Peyer's patch (tissue), 4 donors: Measurements from ENCODE around the gene DEFB114.

ENCODE experiments used
- POLR2A ChIP-seq, 2 donors: fragments of 450-650 bp; IDR thresholded peaks; one replicate each; pipeline ENCODE4 v1.5.1; 2017; ENCODE audit warnings: antibody characterized with exemption in 2 of 2, mild to moderate bottlenecking in 2 of 2, moderate library complexity in 2 of 2
- TF ChIP-seq, protein P1 (sequence below), 6 experiments: fragments of 450-650 bp in 4 of 6; fragments of 200-600 bp in 2 of 6; sonication (generic) in 1 of 6; IDR thresholded peaks; one replicate each; pipeline ENCODE4 v1.5.1; 2017 to 2019; ENCODE audit warnings: antibody characterized with exemption in 6 of 6, mild to moderate bottlenecking in 3 of 6, moderate library complexity in 1 of 6

GRCh38 chr6:49950415-49950751, 13.6 kb downstream of the DEFB114 start:
- TF ChIP-seq, protein P1, sequence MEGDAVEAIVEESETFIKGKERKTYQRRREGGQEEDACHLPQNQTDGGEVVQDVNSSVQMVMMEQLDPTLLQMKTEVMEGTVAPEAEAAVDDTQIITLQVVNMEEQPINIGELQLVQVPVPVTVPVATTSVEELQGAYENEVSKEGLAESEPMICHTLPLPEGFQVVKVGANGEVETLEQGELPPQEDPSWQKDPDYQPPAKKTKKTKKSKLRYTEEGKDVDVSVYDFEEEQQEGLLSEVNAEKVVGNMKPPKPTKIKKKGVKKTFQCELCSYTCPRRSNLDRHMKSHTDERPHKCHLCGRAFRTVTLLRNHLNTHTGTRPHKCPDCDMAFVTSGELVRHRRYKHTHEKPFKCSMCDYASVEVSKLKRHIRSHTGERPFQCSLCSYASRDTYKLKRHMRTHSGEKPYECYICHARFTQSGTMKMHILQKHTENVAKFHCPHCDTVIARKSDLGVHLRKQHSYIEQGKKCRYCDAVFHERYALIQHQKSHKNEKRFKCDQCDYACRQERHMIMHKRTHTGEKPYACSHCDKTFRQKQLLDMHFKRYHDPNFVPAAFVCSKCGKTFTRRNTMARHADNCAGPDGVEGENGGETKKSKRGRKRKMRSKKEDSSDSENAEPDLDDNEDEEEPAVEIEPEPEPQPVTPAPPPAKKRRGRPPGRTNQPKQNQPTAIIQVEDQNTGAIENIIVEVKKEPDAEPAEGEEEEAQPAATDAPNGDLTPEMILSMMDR (IDR thresholded peaks at IDR 0.05), result no peak
- no peak for TF ChIP-seq POLR2A (IDR thresholded peaks at IDR 0.05)
